ENCODE measurements around the gene RSPH4A. TPM values are rescaled to one million over a fixed set of nuclear protein-coding genes. Genes with fewer than 3 reads are reported as not detected.

The RSPH4A gene
- total RNA-seq, 1 donor from 2014 or later = 5.6 TPM

DNA sequence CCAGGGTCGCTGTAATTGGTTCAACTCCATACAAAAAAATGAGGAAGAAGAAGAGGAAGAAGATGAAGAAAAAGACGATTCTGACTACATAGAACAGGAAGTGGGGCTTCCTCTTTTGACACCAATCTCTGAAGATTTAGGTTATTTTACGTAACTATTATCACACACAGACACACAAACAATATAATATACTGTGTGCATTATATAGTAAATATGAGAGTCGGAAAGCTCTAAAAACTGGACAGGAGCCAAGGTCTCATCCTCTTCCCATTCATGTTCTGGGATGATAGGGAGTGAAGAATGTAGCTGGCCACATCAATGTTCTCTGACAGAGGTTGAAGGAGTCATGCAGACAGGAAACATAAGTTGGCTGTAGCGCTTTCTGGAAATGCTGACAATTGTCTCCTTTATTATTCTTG lies 13.3 kb downstream of the RSPH4A start:
- Histone ChIP-seq H3K4me1 (peaks cover 4% of the 10 kb centered on the region), H3K9me3 (no peaks in the 10 kb centered on the region), H3K4me3 (no peak overlapping the region), H3K27me3 (ENCODE audit: low read depth) (no peaks in the 10 kb centered on the region), H3K36me3 (peaks cover 8% of the 10 kb centered on the region), H3K27ac (no peak overlapping the region)
- intact Hi-C loops (cut with DNase I) = no loop called here
- peak in 1 of 2 donors; percentile 46 for ATAC-seq
- TF ChIP-seq CTCF (IDR thresholded peaks at IDR 0.05) = no peak
- DNase-seq = no peak

DNA sequence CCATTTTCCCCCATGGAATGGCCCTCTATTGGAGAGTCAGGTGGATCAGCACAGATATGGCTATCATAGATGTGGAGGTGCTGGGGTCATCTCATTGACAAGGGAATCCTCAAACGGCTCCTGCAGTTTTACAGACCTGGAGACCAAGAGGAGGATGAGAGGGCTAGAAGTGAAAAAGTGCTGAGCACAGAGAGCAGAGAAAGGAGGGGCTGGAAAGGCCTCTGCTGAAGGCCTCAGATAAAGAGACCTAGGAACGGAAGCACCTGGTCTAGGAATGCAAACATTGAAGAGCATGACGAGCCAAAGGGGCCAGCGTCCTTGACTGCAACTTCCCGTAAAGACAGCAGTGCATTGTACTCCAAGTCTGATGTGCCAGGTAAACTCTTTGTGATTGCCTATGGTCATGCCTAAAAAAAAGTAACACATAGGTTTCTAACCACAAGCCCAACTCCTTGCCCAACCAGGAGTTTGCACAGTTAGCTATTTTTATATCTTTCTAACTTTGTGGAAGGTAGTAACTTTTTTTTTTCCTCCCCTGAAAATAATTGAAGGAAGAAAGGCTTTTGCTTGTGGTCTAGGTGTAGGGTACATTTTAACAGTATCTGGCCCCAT lies 15.2 kb downstream of the RSPH4A start:
- ATAC-seq (peak in 1 of 2 donors; percentile 50), DNase-seq (no peak)
- intact Hi-C loops (cut with DNase I) = no loop called here
- peaks cover 8% of the 10 kb centered on the region for H3K36me3 ChIP-seq
- H3K27me3 ChIP-seq (ENCODE audit: low read depth) = no peaks in the 10 kb centered on the region
- H3K9me3 ChIP-seq = no peaks in the 10 kb centered on the region
- no peak for TF ChIP-seq CTCF (IDR thresholded peaks at IDR 0.05)
- no peak overlapping the region for H3K4me3 ChIP-seq
- peaks cover 4% of the 10 kb centered on the region for H3K4me1 ChIP-seq
- H3K27ac ChIP-seq = no peak overlapping the region

DNA sequence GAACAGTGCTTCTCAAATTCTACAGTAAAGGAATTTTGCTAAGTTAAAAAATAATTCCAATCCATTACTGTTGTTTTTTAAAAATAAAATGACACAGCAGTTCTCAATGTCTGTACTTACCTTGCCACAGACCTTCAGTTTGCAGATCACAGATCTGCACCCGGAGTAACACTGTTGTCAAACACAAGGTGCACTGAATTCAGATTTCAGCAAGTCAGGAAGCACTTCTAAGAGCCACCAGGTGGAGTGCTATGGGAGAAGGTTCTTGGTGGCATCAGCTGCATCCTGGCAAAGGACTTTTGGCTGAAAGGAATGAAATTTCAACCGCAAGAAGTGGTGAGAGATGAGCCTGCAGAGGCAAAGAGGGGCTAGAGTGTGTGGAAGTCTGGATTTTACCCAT lies 17.4 kb downstream of the RSPH4A start:
- Histone ChIP-seq H3K9me3 (no peaks in the 10 kb centered on the region), H3K27me3 (ENCODE audit: low read depth) (no peaks in the 10 kb centered on the region), H3K4me1 (peaks cover 4% of the 10 kb centered on the region), H3K36me3 (peaks cover 13% of the 10 kb centered on the region), H3K27ac (no peak overlapping the region), H3K4me3 (no peak overlapping the region)
- no peak for DNase-seq
- intact Hi-C loops (cut with DNase I) = no loop called here
- no peak for ATAC-seq
- TF ChIP-seq CTCF (IDR thresholded peaks at IDR 0.05) = no peak

GRCh38 chr6:116648156-116648555 lies 31.9 kb downstream of the RSPH4A start:
- TF ChIP-seq CTCF (IDR thresholded peaks at IDR 0.05) = no peak
- Histone ChIP-seq H3K27me3 (ENCODE audit: low read depth) (no peaks in the 10 kb centered on the region), H3K4me3 (no peak overlapping the region), H3K27ac (no peak overlapping the region), H3K36me3 (peaks cover 42% of the 10 kb centered on the region), H3K9me3 (no peaks in the 10 kb centered on the region), H3K4me1 (no peaks in the 10 kb centered on the region)
- DNase-seq (no peak), ATAC-seq (no peak)
- intact Hi-C loops (cut with DNase I) = no loop called here

- Histone ChIP-seq H3K4me3 (no peak overlapping the region), H3K27me3 (ENCODE audit: low read depth) (no peaks in the 10 kb centered on the region), H3K4me1 (no peaks in the 10 kb centered on the region), H3K9me3 (no peaks in the 10 kb centered on the region), H3K36me3 (peaks cover 50% of the 10 kb centered on the region), H3K27ac (no peak overlapping the region)
- ATAC-seq = no peak
- TF ChIP-seq CTCF (IDR thresholded peaks at IDR 0.05) = no peak
- intact Hi-C loops (cut with DNase I) = no loop called here
- DNase-seq = no peak
Measured at GRCh38 chr6:116649129-116649528, 32.9 kb downstream of the RSPH4A start.

Measured in lower lobe of right lung (tissue), 2 donors.